ENCODE measurements around the gene CCDC8. TPM values are rescaled to one million over a fixed set of nuclear protein-coding genes. Genes with fewer than 3 reads are reported as not detected.

The CCDC8 gene
- total and polyA plus RNA-seq, 12 donors, result 6.3 to 74.0 (median 34.4) TPM

DNA sequence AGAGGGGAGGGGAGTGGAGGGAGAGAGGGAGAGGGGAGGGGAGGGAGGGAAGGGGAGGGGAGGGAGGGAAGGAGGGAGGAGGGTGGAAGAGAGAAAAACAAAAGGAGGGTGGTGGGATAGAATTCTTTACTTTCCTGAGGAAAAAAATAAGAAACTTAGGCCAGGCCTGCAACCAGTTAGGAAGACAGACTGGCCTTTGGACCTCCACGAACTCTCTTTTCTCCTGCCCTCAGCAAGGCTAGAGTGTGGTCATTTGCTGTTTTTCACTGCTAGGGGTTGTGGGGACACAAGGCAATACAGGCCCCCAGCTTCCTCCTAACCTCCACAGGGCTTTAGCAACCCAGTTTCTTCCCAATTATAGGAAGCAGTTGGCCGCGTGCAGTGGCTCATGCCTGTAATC lies 4.2 kb downstream of the CCDC8 start:
- Histone ChIP-seq H3K36me3 (replicated peaks in 1 of 2) (no peaks in the 10 kb centered on the region), H3K27ac (peak overlapping the region; percentile 13 to 77 (median 42)), H3K4me3 (no peak overlapping the region), H3K9me3 (replicated peaks in 1 of 3) (no peaks in the 10 kb centered on the region), H3K4me1 (replicated peaks in 1 of 2) (peaks cover 25 to 50% of the 10 kb centered on the region in 2 donors), H3K27me3 (no peaks in the 10 kb centered on the region)
- TF ChIP-seq, protein P1, sequence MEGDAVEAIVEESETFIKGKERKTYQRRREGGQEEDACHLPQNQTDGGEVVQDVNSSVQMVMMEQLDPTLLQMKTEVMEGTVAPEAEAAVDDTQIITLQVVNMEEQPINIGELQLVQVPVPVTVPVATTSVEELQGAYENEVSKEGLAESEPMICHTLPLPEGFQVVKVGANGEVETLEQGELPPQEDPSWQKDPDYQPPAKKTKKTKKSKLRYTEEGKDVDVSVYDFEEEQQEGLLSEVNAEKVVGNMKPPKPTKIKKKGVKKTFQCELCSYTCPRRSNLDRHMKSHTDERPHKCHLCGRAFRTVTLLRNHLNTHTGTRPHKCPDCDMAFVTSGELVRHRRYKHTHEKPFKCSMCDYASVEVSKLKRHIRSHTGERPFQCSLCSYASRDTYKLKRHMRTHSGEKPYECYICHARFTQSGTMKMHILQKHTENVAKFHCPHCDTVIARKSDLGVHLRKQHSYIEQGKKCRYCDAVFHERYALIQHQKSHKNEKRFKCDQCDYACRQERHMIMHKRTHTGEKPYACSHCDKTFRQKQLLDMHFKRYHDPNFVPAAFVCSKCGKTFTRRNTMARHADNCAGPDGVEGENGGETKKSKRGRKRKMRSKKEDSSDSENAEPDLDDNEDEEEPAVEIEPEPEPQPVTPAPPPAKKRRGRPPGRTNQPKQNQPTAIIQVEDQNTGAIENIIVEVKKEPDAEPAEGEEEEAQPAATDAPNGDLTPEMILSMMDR (IDR thresholded peaks at IDR 0.05), result no peak
- TF ChIP-seq POLR2A (IDR thresholded peaks at IDR 0.05), result no peak
- WGBS, 4 donors, result 40 to 63% (median 55%) methylated on average over 1 to 3 of the region's 3 CpGs
- no peak for DNase-seq
- intact Hi-C loops (cut with DNase I), result no loop called here

DNA sequence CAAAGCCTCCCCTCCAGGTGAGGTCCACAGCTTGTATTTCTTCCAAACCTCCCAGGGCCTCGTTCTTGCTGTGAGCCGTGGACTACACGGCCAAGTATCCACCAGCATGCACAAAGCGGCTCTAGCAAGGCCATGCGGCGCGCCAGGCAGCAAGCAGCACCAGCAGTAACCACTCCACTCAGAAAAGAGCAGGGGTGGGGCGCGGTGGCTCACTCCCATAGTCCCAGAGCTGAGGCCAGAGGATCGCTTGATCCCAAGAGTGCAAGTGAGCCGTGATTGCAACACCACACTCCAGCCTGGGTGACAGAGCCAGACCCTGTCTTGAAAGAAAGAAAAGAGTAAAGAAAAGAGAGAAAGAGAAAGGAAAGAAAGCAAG lies 4.7 kb downstream of the CCDC8 start:
- WGBS, 4 donors, result 0 to 8% (median 2%) methylated on average over 2 to 11 of the region's 11 CpGs
- Histone ChIP-seq H3K4me3 (peak overlapping the region in 1 of 4 donors; percentile 29), H3K4me1 (replicated peaks in 1 of 2) (peaks cover 25 to 47% of the 10 kb centered on the region in 2 donors)

DNA sequence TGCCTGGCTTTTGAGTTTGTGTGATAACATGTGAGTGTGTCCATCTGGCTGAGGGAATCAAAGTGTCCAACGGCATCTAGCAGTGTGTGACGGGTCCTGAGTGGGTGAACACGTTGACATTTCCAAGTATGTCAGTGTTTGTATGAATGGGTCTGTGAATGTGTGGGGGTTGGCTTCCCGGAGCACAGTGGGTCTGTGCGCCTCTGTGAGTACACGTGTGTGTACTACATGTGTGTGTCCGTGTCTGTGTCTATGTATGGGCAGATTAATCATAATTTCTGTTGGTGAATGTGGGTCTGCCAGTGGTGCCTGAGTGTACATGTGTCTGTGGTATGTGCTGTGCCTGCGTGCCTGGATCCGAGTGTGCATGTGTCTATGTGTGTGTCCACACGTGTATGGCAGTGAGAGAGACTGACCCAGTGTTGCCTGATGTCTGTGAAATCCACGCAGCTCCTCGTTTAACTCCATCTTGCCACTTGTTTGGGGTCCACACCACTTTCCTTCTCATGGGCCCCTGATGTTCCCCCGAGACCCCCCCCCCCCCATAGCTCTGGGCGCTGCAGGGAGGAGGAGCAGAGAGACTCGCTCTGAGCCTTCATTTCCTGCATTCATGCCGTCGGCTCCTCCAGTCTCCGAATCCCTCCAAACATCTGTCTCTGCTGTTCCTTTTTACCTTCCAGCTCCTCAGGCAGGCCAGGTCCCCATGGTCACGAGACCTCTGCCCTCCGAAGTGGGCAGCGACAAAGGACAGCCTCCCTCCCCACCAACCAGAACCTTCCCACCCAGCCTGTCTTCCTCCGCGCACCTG lies 5.3 kb downstream of the CCDC8 start:
- intact Hi-C loops (cut with DNase I), result no loop called here
- peak overlapping the region in 1 of 4 donors; percentile 29 for H3K4me3 ChIP-seq
- WGBS, 4 donors, result 21 to 24% (median 22%) methylated on average over 20 to 23 of the region's 23 CpGs
- no peaks in the 10 kb centered on the region for H3K36me3 ChIP-seq (replicated peaks in 1 of 2)
- H3K4me1 ChIP-seq (replicated peaks in 1 of 2), result peaks cover 25 to 46% of the 10 kb centered on the region in 2 donors
- H3K27me3 ChIP-seq, result no peaks in the 10 kb centered on the region
- TF ChIP-seq, protein P1 (IDR thresholded peaks at IDR 0.05), result no peak
- TF ChIP-seq POLR2A (IDR thresholded peaks at IDR 0.05), result peak in 1 of 2 donors; percentile 0
- peak in 1 of 7 donors; percentile 49 for DNase-seq
- H3K27ac ChIP-seq, result peak overlapping the region; percentile 62 to 85 (median 77)
- no peaks in the 10 kb centered on the region for H3K9me3 ChIP-seq (replicated peaks in 1 of 3)

More for the DNA sequence above, 4.7 kb downstream of the CCDC8 start:
- TF ChIP-seq, protein P1 (IDR thresholded peaks at IDR 0.05), result no peak
- peak in 1 of 2 donors; percentile 67 for TF ChIP-seq POLR2A (IDR thresholded peaks at IDR 0.05)
- Histone ChIP-seq H3K27ac (peak overlapping the region; percentile 62 to 85 (median 77)), H3K27me3 (no peaks in the 10 kb centered on the region), H3K36me3 (replicated peaks in 1 of 2) (no peaks in the 10 kb centered on the region), H3K9me3 (replicated peaks in 1 of 3) (no peaks in the 10 kb centered on the region)
- DNase-seq, result peak; percentile 73 to 94 (median 91)
- intact Hi-C loops (cut with DNase I), result no loop called here

DNA sequence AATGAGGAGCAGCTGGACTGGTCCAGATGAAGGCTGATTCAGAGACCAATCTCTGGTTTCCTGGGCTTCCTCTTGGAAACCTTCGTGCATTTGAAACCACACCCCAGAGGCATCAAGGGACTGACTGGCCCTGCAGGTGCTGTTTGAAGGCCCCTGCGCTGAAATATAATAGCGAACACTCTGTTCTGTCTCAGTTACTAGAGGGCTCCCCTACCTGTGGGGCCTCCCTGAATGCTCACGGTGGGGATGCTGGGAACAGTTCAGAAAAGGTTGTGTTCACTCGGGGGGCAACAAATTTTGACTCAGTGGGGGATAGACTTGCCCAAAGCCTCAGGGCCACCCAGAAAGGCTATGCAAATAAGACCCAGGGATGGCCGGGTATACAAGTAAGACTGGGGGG lies 6.4 kb downstream of the CCDC8 start:
- intact Hi-C loops (cut with DNase I), result no loop called here
- Histone ChIP-seq H3K9me3 (replicated peaks in 1 of 3) (no peaks in the 10 kb centered on the region), H3K4me3 (no peak overlapping the region), H3K36me3 (replicated peaks in 1 of 2) (no peaks in the 10 kb centered on the region), H3K27ac (no peak overlapping the region), H3K4me1 (replicated peaks in 1 of 2) (peaks cover 24 to 46% of the 10 kb centered on the region in 2 donors), H3K27me3 (no peaks in the 10 kb centered on the region)
- TF ChIP-seq, protein P1 (IDR thresholded peaks at IDR 0.05), result no peak
- no peak for TF ChIP-seq POLR2A (IDR thresholded peaks at IDR 0.05)
- no peak for DNase-seq
- 10 to 37% (median 15%) methylated on average over 6 of the region's 6 CpGs for WGBS, 4 donors
